HepG2 (cell line): ENCODE data around the gene MFSD8. TPM values are rescaled to one million over a fixed set of nuclear protein-coding genes. Genes with fewer than 3 reads are reported as not detected.

Experiments used
- BATF2 ChIP-seq: sonication (generic); formaldehyde crosslinking; IDR thresholded peaks from 2 replicates; pipeline ENCODE4 v1.8.0; 2022; ENCODE audit warnings: mild to moderate bottlenecking, missing genetic modification reagents, moderate library complexity
- DMAP1 ChIP-seq: IDR thresholded peaks from 2 replicates; pipeline ENCODE4 v1.6.1; 2016
- HHEX ChIP-seq: IDR thresholded peaks from 2 replicates; pipeline ENCODE4 v1.6.1; 2016; ENCODE audit warnings: control low read depth
- MYPOP ChIP-seq: sonication (generic); formaldehyde crosslinking; IDR thresholded peaks from 2 replicates; pipeline ENCODE4 v1.8.1; 2023; ENCODE audit warnings: mild to moderate bottlenecking, moderate library complexity, missing genetic modification reagents
- SNRNP70 ChIP-seq: fragments of 200-400 bp; formaldehyde crosslinking; IDR thresholded peaks from 2 replicates; pipeline ENCODE4 v1.6.1; 2017; ENCODE audit warnings: mild to moderate bottlenecking, low read depth, low read length, moderate library complexity
- TRAFD1 ChIP-seq: sonication (generic); formaldehyde crosslinking; IDR thresholded peaks from 2 replicates; pipeline ENCODE4 v1.5.1; 2020; ENCODE audit warnings: missing genetic modification reagents, mild to moderate bottlenecking, borderline replicate concordance
- ZNF710 ChIP-seq: sonication (generic); formaldehyde crosslinking; IDR thresholded peaks from 2 replicates; pipeline ENCODE4 v1.5.0; 2020; ENCODE audit warnings: mild to moderate bottlenecking, missing genetic modification reagents, borderline replicate concordance
- ZNF761 ChIP-seq: sonication (generic); formaldehyde crosslinking; conservative IDR thresholded peaks from 2 replicates; pipeline ENCODE4 v1.4.0; 2020; ENCODE audit warnings: mild to moderate bottlenecking, missing genetic modification reagents
- polyA plus RNA-seq, 8 experiments: library from polyadenylated mRNA; depleted of rRNA in 3 of 8; stranded (reverse) in 7 of 8; unstranded in 1 of 8; fragments of >200 nt; fragmentation: Illumina TruSeq in 4 of 8; extraction: Trizol in 4 of 8; gene quantifications; 2 replicates each; pipeline versions ENCODE4 v1.2.1 to v1.2.3, GENCODE V29; 2011 to 2016; ENCODE audit warnings: low read depth in 4 of 8, missing spikeins in 1 of 8, mixed read lengths in 1 of 8; ENCODE audit not compliant: insufficient read depth in 1 of 8
- total RNA-seq, 5 experiments: library from RNA; depleted of rRNA; stranded (reverse); fragments of >200 nt; fragmentation: Illumina TruSeq; extraction: Trizol; gene quantifications; 2 replicates each; pipeline ENCODE4 v1.2.3, GENCODE V29; 2016; ENCODE audit warnings: low read depth in 1 of 5

The MFSD8 gene
- total and polyA plus RNA-seq, 2 of the 13 experiments (the other 11 are each of a cell fraction or from before 2014, with no cell fraction given) = 24.8 to 25.5 TPM

- 0 out of 2 replicates have a peak, but pooled peaks have one; percentile 15 for TF ChIP-seq BATF2 (CRISPR knock-in tag)
- TF ChIP-seq SNRNP70 = no peak
- peak; percentile 89 for TF ChIP-seq MYPOP
- TF ChIP-seq ZNF710 (CRISPR knock-in tag) = no peak
- no peak for TF ChIP-seq HHEX (CRISPR knock-in tag)
- TF ChIP-seq DMAP1 = 0 out of 2 replicates have a peak, but pooled peaks have one; percentile 3
- no peak for TF ChIP-seq TRAFD1 (CRISPR knock-in tag)
- no peak for TF ChIP-seq ZNF761
Measured at GRCh38 chr4:127965803-127966175, 816 bp upstream of the MFSD8 start (continued).
